ENCODE measurements around the gene PCDHA10. TPM values are rescaled to one million over a fixed set of nuclear protein-coding genes. Genes with fewer than 3 reads are reported as not detected.

PCDHA10 gene
- total and polyA plus RNA-seq, 2 of the 13 experiments (the other 11 are each of a cell fraction or from before 2014, with no cell fraction given), result 0.01 to 0.02 TPM

DNA sequence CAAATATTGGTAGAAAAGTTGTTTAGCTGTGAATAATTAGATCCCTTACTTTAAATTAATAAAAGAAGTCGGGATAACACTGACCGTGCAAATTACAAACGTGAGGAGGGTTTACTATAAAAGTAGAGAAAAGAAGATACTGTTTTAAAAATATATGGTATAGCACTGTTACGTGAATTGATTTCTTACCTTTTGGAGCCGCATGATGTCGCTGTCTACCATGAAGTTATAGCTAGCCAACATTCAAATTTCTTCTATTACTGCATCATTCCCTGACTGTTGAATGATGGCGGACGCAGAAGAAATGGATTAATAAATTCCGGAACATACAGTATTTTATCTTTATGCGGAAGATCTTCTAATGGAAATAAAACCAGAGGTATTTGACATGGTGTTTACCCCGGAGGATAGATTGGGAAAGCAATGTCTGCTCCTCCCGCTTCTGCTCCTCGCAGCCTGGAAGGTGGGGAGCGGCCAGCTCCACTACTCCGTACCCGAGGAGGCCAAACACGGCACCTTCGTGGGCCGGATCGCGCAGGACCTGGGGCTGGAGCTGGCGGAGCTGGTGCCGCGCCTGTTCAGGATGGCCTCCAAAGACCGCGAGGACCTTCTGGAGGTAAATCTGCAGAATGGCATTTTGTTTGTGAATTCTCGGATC lies 27.9 kb upstream of the PCDHA10 start, which contains the start of gene PCDHA6 (continued):
- TF ChIP-seq, protein P1, sequence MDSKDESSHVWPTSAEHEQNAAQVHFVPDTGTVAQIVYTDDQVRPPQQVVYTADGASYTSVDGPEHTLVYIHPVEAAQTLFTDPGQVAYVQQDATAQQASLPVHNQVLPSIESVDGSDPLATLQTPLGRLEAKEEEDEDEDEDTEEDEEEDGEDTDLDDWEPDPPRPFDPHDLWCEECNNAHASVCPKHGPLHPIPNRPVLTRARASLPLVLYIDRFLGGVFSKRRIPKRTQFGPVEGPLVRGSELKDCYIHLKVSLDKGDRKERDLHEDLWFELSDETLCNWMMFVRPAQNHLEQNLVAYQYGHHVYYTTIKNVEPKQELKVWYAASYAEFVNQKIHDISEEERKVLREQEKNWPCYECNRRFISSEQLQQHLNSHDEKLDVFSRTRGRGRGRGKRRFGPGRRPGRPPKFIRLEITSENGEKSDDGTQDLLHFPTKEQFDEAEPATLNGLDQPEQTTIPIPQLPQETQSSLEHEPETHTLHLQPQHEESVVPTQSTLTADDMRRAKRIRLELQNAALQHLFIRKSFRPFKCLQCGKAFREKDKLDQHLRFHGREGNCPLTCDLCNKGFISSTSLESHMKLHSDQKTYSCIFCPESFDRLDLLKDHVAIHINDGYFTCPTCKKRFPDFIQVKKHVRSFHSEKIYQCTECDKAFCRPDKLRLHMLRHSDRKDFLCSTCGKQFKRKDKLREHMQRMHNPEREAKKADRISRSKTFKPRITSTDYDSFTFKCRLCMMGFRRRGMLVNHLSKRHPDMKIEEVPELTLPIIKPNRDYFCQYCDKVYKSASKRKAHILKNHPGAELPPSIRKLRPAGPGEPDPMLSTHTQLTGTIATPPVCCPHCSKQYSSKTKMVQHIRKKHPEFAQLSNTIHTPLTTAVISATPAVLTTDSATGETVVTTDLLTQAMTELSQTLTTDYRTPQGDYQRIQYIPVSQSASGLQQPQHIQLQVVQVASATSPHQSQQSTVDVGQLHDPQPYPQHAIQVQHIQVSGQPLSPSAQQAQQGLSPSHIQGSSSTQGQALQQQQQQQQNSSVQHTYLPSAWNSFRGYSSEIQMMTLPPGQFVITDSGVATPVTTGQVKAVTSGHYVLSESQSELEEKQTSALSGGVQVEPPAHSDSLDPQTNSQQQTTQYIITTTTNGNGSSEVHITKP (CRISPR knock-in tag; IDR thresholded peaks at IDR 0.05; ENCODE audit: low read depth), result no peak
- TF ChIP-seq, protein P2, sequence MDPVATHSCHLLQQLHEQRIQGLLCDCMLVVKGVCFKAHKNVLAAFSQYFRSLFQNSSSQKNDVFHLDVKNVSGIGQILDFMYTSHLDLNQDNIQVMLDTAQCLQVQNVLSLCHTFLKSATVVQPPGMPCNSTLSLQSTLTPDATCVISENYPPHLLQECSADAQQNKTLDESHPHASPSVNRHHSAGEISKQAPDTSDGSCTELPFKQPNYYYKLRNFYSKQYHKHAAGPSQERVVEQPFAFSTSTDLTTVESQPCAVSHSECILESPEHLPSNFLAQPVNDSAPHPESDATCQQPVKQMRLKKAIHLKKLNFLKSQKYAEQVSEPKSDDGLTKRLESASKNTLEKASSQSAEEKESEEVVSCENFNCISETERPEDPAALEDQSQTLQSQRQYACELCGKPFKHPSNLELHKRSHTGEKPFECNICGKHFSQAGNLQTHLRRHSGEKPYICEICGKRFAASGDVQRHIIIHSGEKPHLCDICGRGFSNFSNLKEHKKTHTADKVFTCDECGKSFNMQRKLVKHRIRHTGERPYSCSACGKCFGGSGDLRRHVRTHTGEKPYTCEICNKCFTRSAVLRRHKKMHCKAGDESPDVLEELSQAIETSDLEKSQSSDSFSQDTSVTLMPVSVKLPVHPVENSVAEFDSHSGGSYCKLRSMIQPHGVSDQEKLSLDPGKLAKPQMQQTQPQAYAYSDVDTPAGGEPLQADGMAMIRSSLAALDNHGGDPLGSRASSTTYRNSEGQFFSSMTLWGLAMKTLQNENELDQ (CRISPR knock-in tag; IDR thresholded peaks at IDR 0.05; ENCODE audit: borderline replicate concordance), result no peak
- TF ChIP-seq, protein P3, sequence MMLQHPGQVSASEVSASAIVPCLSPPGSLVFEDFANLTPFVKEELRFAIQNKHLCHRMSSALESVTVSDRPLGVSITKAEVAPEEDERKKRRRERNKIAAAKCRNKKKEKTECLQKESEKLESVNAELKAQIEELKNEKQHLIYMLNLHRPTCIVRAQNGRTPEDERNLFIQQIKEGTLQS (CRISPR knock-in tag; IDR thresholded peaks at IDR 0.05), result no peak
- TF ChIP-seq ZNF550 (CRISPR knock-in tag; IDR thresholded peaks at IDR 0.05; ENCODE audit: borderline replicate concordance) (no peak), JUND (CRISPR knock-in tag; IDR thresholded peaks at IDR 0.05) (no peak)
